IPS DF 19.7 (cell line): Measurements from ENCODE around the gene KRTAP12-4.
"Not testable (repeated sequence)": the region's sequence is repeated elsewhere in the genome, so short reads cannot be mapped to it uniquely, and the experiment has no call there.

Experiments used
- DNase-seq: peaks from one replicate; pipeline ENCODE4 v3.0.0-alpha.2; 2013; ENCODE audit warnings: low read depth, low spot score

KRTAP12-4 gene

GRCh38 chr21:44654576-44655175 lies at the start of gene KRTAP12-4:
Gene KRTAP12-4 (minus strand): TSS chr21:44654659. CDS start chr21:44654614, 45 bp downstream.
- no peak for DNase-seq

- no peak for DNase-seq
Observed at GRCh38 chr21:44703731-44704635, 49.5 kb upstream of the KRTAP12-4 start.

GRCh38 chr21:44702973-44703730 lies 48.7 kb upstream of the KRTAP12-4 start:
- DNase-seq, result no peak

GRCh38 chr21:44702111-44702972 lies 47.9 kb upstream of the KRTAP12-4 start:
- DNase-seq, result no peak

- no peak for DNase-seq
Observed at GRCh38 chr21:44701541-44701940, 47.1 kb upstream of the KRTAP12-4 start.

GRCh38 chr21:44701023-44701400 lies 46.6 kb upstream of the KRTAP12-4 start:
- DNase-seq, result no peak

- DNase-seq, result no peak
Observed at GRCh38 chr21:44700101-44701022, 45.9 kb upstream of the KRTAP12-4 start.

GRCh38 chr21:44699502-44700001 lies 45.1 kb upstream of the KRTAP12-4 start:
- DNase-seq, result no peak

GRCh38 chr21:44697811-44698734 lies 43.6 kb upstream of the KRTAP12-4 start:
- no peak for DNase-seq

- DNase-seq, result not testable (repeated sequence)
Observed at GRCh38 chr21:44697172-44697810, 42.8 kb upstream of the KRTAP12-4 start, which contains the start of gene KRTAP10-12. Gene KRTAP10-12 (plus strand): TSS chr21:44697172. CDS start chr21:44697202, 30 bp downstream.

- DNase-seq, result no peak
Observed at GRCh38 chr21:44696572-44696971, 42.1 kb upstream of the KRTAP12-4 start.

GRCh38 chr21:44695641-44696040 lies 41.2 kb upstream of the KRTAP12-4 start:
- DNase-seq, result no peak

GRCh38 chr21:44695184-44695583 lies 40.7 kb upstream of the KRTAP12-4 start:
- DNase-seq, result no peak

- DNase-seq, result no peak
Observed at GRCh38 chr21:44694776-44695175, 40.3 kb upstream of the KRTAP12-4 start.

- no peak for DNase-seq
Observed at GRCh38 chr21:44692798-44693512, 38.5 kb upstream of the KRTAP12-4 start.

GRCh38 chr21:44691686-44692085 lies 37.2 kb upstream of the KRTAP12-4 start:
- no peak for DNase-seq

- DNase-seq, result not testable (repeated sequence)
Observed at GRCh38 chr21:44689740-44690139, 35.3 kb upstream of the KRTAP12-4 start.

GRCh38 chr21:44687671-44688070 lies 33.2 kb upstream of the KRTAP12-4 start:
- no peak for DNase-seq
